GM12878 (cell line): ENCODE results near the gene GANAB.

Experiments used
- HCFC1 ChIP-seq: fragments of 150-350 bp; IDR thresholded peaks from 2 replicates; pipeline ENCODE4 v1.6.1; 2014; ENCODE audit warnings: low read length
- POLR2AphosphoS5 ChIP-seq: IDR thresholded peaks from 2 replicates; pipeline ENCODE4 v1.6.1; 2011; ENCODE audit warnings: mild to moderate bottlenecking, low read length, inconsistent platforms
- RAD21 ChIP-seq: IDR thresholded peaks from 2 replicates; pipeline ENCODE4 v1.6.1; 2011; ENCODE audit warnings: mild to moderate bottlenecking, low read depth, low read length, moderate library complexity; ENCODE audit not compliant: insufficient read depth
- ZZZ3 ChIP-seq: IDR thresholded peaks from 2 replicates; pipeline ENCODE4 v1.6.1; 2011; ENCODE audit warnings: low read depth; ENCODE audit not compliant: control insufficient read depth, insufficient read length

GRCh38 chr11:62645671-62645945 is 805 bp downstream of the GANAB start:
- TF ChIP-seq ZZZ3 = no peak
- TF ChIP-seq POLR2AphosphoS5 = no peak
- no peak for TF ChIP-seq RAD21
- TF ChIP-seq HCFC1 = no peak
